A673 (cell line): ENCODE measurements around the gene NGEF.

Experiments
- CTCF ChIP-seq: fragments of 300-800, 200-600 bp; sonication (generic); conservative IDR thresholded peaks from 2 replicates; pipeline ENCODE4 v1.5.1; 2017; ENCODE audit warnings: low read depth, mild to moderate bottlenecking, antibody characterized with exemption, low read length, moderate library complexity, mixed read lengths
- EZH2 ChIP-seq: fragments of 200-600 bp; sonication (generic); IDR thresholded peaks from 2 replicates; pipeline ENCODE4 v1.6.1; 2017; ENCODE audit warnings: borderline replicate concordance, low read depth, mild to moderate bottlenecking, mixed read lengths, antibody characterized with exemption, low read length; ENCODE audit not compliant: poor library complexity, severe bottlenecking

- TF ChIP-seq CTCF = no peak
- TF ChIP-seq EZH2 = no peak
These were observed 109.1 kb downstream of the NGEF start for GRCh38 chr2:232903989-232904388.
